Coronary artery (tissue), 2 donors: ENCODE results near the gene REPIN1.

Experiments
- DNase-seq: peaks from one replicate; pipeline ENCODE4 v3.0.0-alpha.2; 2017; ENCODE audit warnings: low spot score
- H3K27ac ChIP-seq, 2 donors: fragments of 200-600 bp; sonication (generic); one replicate each; pipeline ENCODE4 v1.5.1; 2016 to 2019
- H3K4me3 ChIP-seq: fragments of 200-600 bp; sonication (generic); 2 replicates; pipeline ENCODE4 v1.5.1; 2016; ENCODE audit warnings: mild to moderate bottlenecking, moderate library complexity
- TF ChIP-seq, protein P1 (sequence below): fragments of 200-600 bp; sonication (generic); IDR thresholded peaks from one replicate; pipeline ENCODE4 v1.5.1; 2019; ENCODE audit warnings: antibody characterized with exemption

Gene REPIN1

DNA sequence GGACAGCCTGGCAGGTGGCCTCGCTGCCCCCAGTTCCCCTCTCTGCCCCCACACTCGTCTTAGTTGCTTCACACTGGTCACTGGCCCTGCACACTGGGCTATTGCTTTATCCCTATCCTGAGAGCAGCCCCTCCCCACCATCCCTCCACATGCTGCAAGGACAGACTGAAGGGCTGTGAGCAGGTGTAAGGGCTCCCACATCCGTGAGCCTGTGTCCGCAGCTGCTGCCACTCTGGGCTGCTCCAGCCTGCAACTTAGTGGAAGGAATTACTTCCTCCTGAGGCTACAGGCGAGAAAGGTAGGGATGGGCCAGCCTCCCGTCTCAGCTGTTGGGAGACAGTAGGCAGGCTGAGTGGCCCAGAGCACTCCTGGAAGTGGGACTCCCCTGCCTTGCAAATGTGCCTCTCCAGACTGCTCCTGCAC, 31.0 kb upstream of the REPIN1 start:
- TF ChIP-seq, protein P1, sequence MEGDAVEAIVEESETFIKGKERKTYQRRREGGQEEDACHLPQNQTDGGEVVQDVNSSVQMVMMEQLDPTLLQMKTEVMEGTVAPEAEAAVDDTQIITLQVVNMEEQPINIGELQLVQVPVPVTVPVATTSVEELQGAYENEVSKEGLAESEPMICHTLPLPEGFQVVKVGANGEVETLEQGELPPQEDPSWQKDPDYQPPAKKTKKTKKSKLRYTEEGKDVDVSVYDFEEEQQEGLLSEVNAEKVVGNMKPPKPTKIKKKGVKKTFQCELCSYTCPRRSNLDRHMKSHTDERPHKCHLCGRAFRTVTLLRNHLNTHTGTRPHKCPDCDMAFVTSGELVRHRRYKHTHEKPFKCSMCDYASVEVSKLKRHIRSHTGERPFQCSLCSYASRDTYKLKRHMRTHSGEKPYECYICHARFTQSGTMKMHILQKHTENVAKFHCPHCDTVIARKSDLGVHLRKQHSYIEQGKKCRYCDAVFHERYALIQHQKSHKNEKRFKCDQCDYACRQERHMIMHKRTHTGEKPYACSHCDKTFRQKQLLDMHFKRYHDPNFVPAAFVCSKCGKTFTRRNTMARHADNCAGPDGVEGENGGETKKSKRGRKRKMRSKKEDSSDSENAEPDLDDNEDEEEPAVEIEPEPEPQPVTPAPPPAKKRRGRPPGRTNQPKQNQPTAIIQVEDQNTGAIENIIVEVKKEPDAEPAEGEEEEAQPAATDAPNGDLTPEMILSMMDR, result no peak
- Histone ChIP-seq H3K4me3 (no peak overlapping the region), H3K27ac (no peak overlapping the region)
- no peak for DNase-seq

DNA sequence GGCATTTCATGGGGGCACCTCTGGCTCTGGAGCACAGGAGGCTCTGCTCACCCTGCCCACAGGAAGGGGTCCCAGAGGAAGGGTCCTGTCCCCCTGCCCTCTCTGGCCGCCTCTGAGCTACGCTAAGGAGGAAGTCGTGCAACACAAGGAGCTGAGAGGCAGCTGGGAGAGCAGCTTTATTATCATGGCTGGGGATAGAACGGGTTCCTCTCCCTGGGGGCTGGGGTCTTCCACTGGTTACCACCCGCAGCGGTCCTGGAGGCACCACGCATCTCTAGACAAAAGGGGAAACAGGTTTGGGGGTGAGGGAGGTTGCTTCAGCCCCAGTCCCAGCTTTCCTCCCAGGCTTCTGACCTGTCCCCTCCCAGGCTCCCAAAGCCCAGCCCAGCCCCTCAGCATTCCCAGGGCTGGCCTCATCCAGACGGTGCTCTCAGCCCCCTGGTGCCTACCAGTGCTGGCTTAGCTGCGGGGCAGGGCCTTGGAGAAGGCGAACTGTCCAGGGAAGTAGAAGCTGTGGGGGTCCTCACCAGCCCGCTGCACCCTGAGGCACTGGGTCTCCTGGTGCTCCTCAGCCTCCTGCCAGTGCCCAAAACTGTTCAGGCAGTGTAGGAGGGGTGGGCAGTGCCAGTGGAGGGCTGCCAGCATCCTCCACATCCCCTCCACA, 30.3 kb upstream of the REPIN1 start:
- TF ChIP-seq, protein P1, result no peak
- H3K27ac ChIP-seq, result no peak overlapping the region
- DNase-seq, result no peak
- no peak overlapping the region for H3K4me3 ChIP-seq

DNA sequence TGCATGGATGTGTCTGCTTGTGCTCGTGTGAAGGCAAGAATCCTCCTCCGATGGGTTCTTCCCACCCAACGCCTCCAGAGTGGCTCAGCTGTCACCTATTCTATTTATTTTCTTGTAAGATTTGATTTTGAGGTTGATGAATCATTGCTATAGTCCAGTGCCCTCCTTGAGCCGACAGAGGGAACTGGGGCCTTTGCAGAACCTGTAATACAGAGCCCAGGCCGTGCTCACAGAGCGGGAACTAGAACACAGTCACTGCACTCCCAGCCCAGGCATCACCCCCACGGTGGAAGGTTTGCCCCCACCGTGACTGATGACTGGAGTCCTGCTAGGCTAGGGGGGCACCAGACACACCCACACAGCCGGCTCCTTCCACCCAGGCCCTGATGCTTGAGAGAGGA, 29.2 kb upstream of the REPIN1 start:
- H3K4me3 ChIP-seq, result peak overlapping the region; percentile 86
- TF ChIP-seq, protein P1, result no peak
- H3K27ac ChIP-seq, result peak overlapping the region in 1 of 2 donors; percentile 87
- no peak for DNase-seq

DNA sequence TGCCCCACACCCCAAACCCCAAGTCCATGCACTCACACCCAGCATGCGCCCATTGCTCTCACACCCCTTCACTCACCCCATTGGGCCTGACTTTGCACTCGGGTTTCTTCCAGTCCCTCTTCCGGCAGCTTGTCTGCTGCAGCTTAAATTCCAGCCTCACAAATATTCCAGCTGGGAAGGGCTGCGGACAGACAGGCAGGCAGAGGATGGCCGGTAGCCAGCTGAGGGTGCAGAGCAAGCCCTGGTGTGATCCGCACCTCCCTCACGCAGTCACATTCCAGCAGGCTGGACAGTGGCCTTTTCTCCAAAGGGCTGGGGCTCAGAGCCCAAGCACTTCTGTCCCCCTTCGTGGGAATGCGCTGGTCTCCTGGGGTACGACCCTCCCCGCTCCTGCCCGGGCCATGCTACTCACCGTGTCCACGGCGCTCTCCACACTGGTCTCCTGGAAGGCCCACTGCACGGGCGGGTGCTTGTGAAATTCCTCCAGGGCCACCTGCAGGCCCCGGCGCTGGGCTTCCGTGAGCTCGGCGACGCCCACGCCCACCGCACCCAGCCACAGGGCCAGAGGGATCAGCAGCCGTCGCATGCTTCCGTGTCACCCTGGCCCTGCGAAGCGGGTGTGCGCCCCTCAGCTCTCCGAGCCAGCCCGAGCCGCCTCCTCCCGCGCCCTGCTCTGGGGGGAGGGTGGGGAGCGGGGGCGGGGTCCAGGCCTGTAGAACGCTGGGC, 28.4 kb upstream of the REPIN1 start:
- TF ChIP-seq, protein P1, result no peak
- peak overlapping the region; percentile 38 to 87 for H3K27ac ChIP-seq

DNA sequence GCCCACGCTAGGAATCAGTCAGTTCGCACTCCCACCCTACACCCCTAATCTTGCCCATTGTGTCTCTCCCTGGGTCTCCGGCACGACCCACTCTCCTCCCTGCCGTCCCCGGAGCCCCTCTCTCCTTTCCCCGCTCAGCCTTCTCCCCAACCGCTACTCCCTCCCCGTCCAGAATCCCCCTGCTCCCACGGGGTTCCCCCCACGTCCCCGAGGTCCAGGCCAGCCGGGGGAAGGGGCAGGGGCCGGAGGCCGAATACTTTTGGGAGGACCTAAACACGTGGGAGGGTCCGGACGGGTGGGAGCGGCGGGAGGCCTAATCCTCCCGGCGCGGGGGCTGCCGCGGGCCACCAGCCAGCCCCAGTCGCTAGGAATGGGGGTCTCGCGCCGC, 27.8 kb upstream of the REPIN1 start:
- Histone ChIP-seq H3K4me3 (peak overlapping the region; percentile 86), H3K27ac (peak overlapping the region; percentile 38 to 87)
- DNase-seq, result no peak
- TF ChIP-seq, protein P1, result no peak

More for the DNA sequence above, 28.4 kb upstream of the REPIN1 start:
- peak overlapping the region; percentile 86 for H3K4me3 ChIP-seq
- no peak for DNase-seq

DNA sequence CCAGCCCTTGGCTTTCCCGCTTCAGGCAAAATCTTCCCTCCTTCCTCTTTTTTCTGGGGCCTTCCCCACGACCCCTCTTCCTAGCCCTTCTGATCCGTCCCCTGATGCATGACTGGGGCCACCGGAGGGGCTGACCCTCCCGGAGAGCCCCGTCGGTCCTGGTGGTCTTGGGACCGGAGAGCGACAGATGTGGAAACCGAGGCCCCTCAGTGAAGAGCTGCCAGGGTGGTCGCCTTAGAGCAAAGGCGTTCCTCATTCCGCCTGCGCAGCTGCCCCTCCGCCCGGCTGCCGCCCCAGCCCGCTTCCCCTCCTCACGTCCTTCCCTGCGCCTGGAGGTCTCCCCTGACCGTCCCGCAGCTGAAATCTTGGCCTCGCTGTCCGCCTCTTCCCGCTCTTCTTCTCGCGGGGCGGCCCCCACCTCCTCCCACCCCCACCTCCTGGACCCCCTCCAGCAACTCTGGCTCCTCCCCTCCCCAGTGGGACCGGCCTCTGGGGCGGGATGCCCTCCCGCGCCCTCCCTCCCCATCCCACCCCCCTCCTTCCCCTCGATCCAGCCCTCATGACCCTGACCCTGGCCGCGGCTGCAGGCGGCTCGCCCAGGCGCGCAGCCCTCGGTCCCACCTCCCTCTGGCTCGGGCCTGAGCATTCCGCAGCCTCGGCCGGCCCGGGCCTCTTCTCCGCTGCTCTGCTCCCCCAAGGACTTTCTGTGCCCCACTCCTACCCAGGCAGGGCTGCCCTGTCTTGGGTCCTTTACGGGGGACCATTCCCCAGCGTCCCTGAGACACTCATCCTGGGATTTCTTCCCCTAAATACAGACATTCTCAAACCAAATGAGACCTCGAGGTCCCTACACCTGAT, 27.1 kb upstream of the REPIN1 start, which contains the start of gene RARRES2:
TSS of gene RARRES2 (minus strand) at position 367 of the 858 bp plus-strand sequence. CDS start 1,020 bp downstream, outside the sequence.
- DNase-seq, result no peak
- H3K27ac ChIP-seq, result peak within 1 kb of the TSS; percentile 38 to 87
- TF ChIP-seq, protein P1, result no peak
- H3K4me3 ChIP-seq, result peak within 1 kb of the TSS; percentile 86
